GM12878 (cell line): ENCODE data around the gene RPS6KL1. TPM values are rescaled to one million over a fixed set of nuclear protein-coding genes. Genes with fewer than 3 reads are reported as not detected.

Experiments used
- ATAC-seq: fragments of 200-7000 bp; cut with Tn5 transposase; 3 replicates; pipeline ENCODE4 v1.9.1; 2020; ENCODE audit warnings: mild to moderate bottlenecking, moderate library complexity
- BruUV-seq: library from RNA; stranded (reverse); fragments of 400-500 nt; replicated peaks from 2 replicates; lab custom pipeline; 2021; lab: Mats Ljungman, UMichigan
- CTCF ChIA-PET: fragments of 300-600 bp; sonication (Branson Sonifier 250); formaldehyde crosslinking; extraction: SDS; loops from one replicate; lab custom pipeline; 2021; ENCODE audit warnings: inconsistent platforms; lab: Yijun Ruan, JAX
- POLR2A ChIA-PET: fragments of 350-600 bp; formaldehyde crosslinking; extraction: SDS; loops from one replicate; lab custom pipeline; 2021; ENCODE audit warnings: inconsistent platforms; lab: Charles Lee
- RAD21 ChIA-PET: fragments of 300-600 bp; sonication (Branson Sonifier 250); formaldehyde crosslinking; loops from one replicate; lab custom pipeline; 2023; ENCODE audit warnings: antibody characterized with exemption; ENCODE audit not compliant: unreplicated experiment; lab: Charles Lee
- SMC1A ChIA-PET: fragments of 300-600 bp; sonication (Branson Sonifier 250); formaldehyde crosslinking; loops from one replicate; lab custom pipeline; 2023; ENCODE audit not compliant: unreplicated experiment, uncharacterized antibody; lab: Charles Lee
- DNase-seq: peaks from one replicate; pipeline ENCODE4 v3.0.0-alpha.2; 2011; ENCODE audit warnings: low read depth, low spot score
- FAIRE-seq: peaks from 3 replicates; lab custom pipeline; 2011; peaks lifted over from hg19 to GRCh38; lab: Jason Lieb, UNC
- H2AFZ ChIP-seq: 2 replicates; pipeline ENCODE4 v1.6.0; 2011; ENCODE audit warnings: low read depth, low read length, control low read depth; ENCODE audit not compliant: control insufficient read depth
- H3K27ac ChIP-seq: 2 replicates; pipeline ENCODE4 v1.5.1; 2011; ENCODE audit warnings: control low read depth; ENCODE audit not compliant: control insufficient read depth, insufficient read depth
- H3K27me3 ChIP-seq, 2 experiments: replicated peaks in 1 of 2; 2 replicates each; pipeline versions ENCODE4 v1.6.0 to v1.6.1; 2011; ENCODE audit warnings: low read length in 1 of 2; ENCODE audit not compliant: control insufficient read depth in 2 of 2, insufficient read depth in 2 of 2
- H3K36me3 ChIP-seq, 2 experiments: 2 replicates each; pipeline ENCODE4 v1.5.1; 2011; ENCODE audit warnings: low read length in 1 of 2; ENCODE audit not compliant: control insufficient read depth in 2 of 2, insufficient read depth in 2 of 2
- H3K4me1 ChIP-seq: 2 replicates; pipeline ENCODE4 v1.6.1; 2011; ENCODE audit warnings: mild to moderate bottlenecking, low read length, moderate library complexity, mixed read lengths; ENCODE audit not compliant: control insufficient read depth, insufficient read depth
- H3K4me2 ChIP-seq: 2 replicates; pipeline ENCODE4 v1.6.0; 2011; ENCODE audit warnings: control low read depth; ENCODE audit not compliant: control insufficient read depth, insufficient read depth
- H3K4me3 ChIP-seq: fragments of 200-600 bp; sonication (generic); 2 replicates; pipeline ENCODE4 v1.5.1; 2016
- H3K79me2 ChIP-seq: 2 replicates; pipeline ENCODE4 v1.6.0; 2011; ENCODE audit warnings: low read length; ENCODE audit not compliant: control insufficient read depth, insufficient read depth
- H3K9ac ChIP-seq: 2 replicates; pipeline ENCODE4 v1.8.0; 2011; ENCODE audit warnings: low read length, control low read depth, mixed read lengths; ENCODE audit not compliant: control insufficient read depth, insufficient read depth
- H3K9me3 ChIP-seq: replicated peaks from 3 replicates; pipeline ENCODE4 v1.5.1; 2011; ENCODE audit warnings: mild to moderate bottlenecking, low read length; ENCODE audit not compliant: control insufficient read depth, insufficient read depth
- H4K20me1 ChIP-seq: 2 replicates; pipeline ENCODE4 v1.6.0; 2011; ENCODE audit not compliant: control insufficient read depth, insufficient read depth
- CHD4 ChIP-seq: fragments of 200-600 bp; sonication (generic); IDR thresholded peaks from 2 replicates; pipeline ENCODE4 v1.6.1; 2016; ENCODE audit warnings: mild to moderate bottlenecking
- MEF2A ChIP-seq: IDR thresholded peaks from 2 replicates; pipeline ENCODE4 v1.6.1; 2011; ENCODE audit warnings: low read depth, mild to moderate bottlenecking, low read length, moderate library complexity; ENCODE audit not compliant: insufficient read depth
- NFXL1 ChIP-seq: fragments of 450-650 bp; IDR thresholded peaks from 2 replicates; pipeline ENCODE4 v1.6.1; 2017; ENCODE audit warnings: antibody characterized with exemption, mild to moderate bottlenecking, borderline replicate concordance
- NR2C2 ChIP-seq: IDR thresholded peaks from 2 replicates; pipeline ENCODE4 v1.6.1; 2011; ENCODE audit warnings: borderline replicate concordance, low read depth; ENCODE audit not compliant: control insufficient read depth, insufficient read length
- PML ChIP-seq: IDR thresholded peaks from 2 replicates; pipeline ENCODE4 v1.6.1; 2012; ENCODE audit warnings: low read length, inconsistent platforms
- RELB ChIP-seq: fragments of 450-650 bp; IDR thresholded peaks from 2 replicates; pipeline ENCODE4 v1.6.1; 2017; ENCODE audit warnings: low read depth, mild to moderate bottlenecking, moderate library complexity
- SMAD5 ChIP-seq: IDR thresholded peaks from 2 replicates; pipeline ENCODE4 v1.6.1; 2016; ENCODE audit warnings: antibody characterized with exemption, low read depth
- TBL1XR1 ChIP-seq: IDR thresholded peaks from 2 replicates; pipeline ENCODE4 v1.6.1; 2012; ENCODE audit warnings: low read depth, low read length, improper control_type of control experiment
- ZNF384 ChIP-seq: IDR thresholded peaks from 2 replicates; pipeline ENCODE4 v1.6.1; 2012; ENCODE audit warnings: low read depth, mild to moderate bottlenecking, low read length, improper control_type of control experiment, borderline replicate concordance
- WGBS: methylation state at CpG from one replicate; pipeline ENCODE4 v1.1.6; 2016; ENCODE audit warnings: low lambda C conversion rate; ENCODE audit not compliant: insufficient replicate concordance, insufficient coverage; ENCODE audit errors: missing lambda C conversion rate; 5-methylcytosine and 5-hydroxymethylcytosine counted together
- in situ Hi-C: fragments of 300-500 bp; cut with MboI; formaldehyde crosslinking; loops from 9 replicates; pipeline ENCODE4 v1.14.3; 2018; ENCODE audit warnings: mixed read lengths
- intact Hi-C: fragments of 100-400 bp; cut with micrococcal nuclease; formaldehyde crosslinking; loops from one replicate; pipeline ENCODE4 v1.14.2; 2022; ENCODE audit not compliant: unreplicated experiment
- polyA plus RNA-seq, 11 experiments: library from polyadenylated mRNA; depleted of rRNA in 4 of 11; unstranded in 6 of 11; stranded (reverse) in 5 of 11; fragments of >200 nt; fragmentation: Nextera tagmentation in 4 of 11; fragmentation: Illumina TruSeq in 1 of 11; extraction: Ambion mirVana in 4 of 11; extraction: Trizol in 1 of 11; gene quantifications; 1 replicate in 1 of 11; 2 replicates in 10 of 11; pipeline versions ENCODE4 v1.2.1 to v1.2.3, GENCODE V29; 2011 to 2016; ENCODE audit warnings: inconsistent platforms in 2 of 11, missing spikeins in 2 of 11, low read depth in 1 of 11
- total RNA-seq, 4 experiments: library from RNA; depleted of rRNA in 3 of 4; stranded (reverse); fragments of >200 nt in 3 of 4; fragmentation: Illumina TruSeq in 1 of 4; extraction: Trizol in 1 of 4; gene quantifications; 2 replicates each; pipeline versions ENCODE4 v1.2.1 to v1.2.3, GENCODE V29; 2013 to 2021
- TF ChIP-seq, protein P1 (sequence below): fragments of 450-650 bp; IDR thresholded peaks from 2 replicates; pipeline ENCODE4 v1.6.1; 2016; ENCODE audit warnings: mild to moderate bottlenecking, moderate library complexity, borderline replicate concordance

Gene RPS6KL1
- total and polyA plus RNA-seq, 10 of the 15 experiments (the other 5 are each of a cell fraction or from before 2014, with no cell fraction given) = 0.04 to 4.2 (median 2.0) TPM

DNA sequence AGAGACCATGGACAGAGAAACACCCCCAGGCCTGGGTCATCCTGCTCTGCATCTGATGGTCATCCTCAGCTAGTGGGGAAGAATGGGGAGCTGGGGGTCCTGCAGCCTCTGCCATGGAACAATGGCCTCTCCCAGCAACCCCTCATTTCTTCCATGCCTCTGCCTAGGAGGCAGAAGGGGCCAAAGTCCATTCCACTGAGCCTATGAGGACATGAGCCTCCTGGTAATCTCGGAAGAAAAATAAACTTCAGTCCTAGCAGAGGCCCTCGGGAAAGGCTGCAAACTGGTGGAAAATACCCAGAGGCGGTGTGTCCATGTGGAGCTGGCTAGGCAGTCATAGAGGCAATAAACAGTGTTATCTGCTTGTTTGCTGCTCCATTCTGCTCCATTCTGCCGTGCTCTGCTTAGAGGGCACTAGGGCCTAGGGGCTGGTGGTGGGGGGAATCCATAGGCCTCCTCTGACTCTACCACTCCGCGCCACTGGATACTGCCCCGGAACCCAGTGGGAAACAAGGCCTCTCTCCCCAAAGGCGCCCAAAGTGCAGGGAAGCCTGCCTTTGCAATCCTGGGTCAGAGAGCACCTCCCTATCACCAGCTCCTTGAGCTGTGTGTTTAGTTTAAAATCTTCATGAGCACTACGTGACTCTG, 27.9 kb upstream of the RPS6KL1 start (continued):
- TF ChIP-seq NR2C2 = no peak
- no peak for TF ChIP-seq MEF2A
- TF ChIP-seq ZNF384 = no peak
- no peak for TF ChIP-seq CHD4
- TF ChIP-seq, protein P1, sequence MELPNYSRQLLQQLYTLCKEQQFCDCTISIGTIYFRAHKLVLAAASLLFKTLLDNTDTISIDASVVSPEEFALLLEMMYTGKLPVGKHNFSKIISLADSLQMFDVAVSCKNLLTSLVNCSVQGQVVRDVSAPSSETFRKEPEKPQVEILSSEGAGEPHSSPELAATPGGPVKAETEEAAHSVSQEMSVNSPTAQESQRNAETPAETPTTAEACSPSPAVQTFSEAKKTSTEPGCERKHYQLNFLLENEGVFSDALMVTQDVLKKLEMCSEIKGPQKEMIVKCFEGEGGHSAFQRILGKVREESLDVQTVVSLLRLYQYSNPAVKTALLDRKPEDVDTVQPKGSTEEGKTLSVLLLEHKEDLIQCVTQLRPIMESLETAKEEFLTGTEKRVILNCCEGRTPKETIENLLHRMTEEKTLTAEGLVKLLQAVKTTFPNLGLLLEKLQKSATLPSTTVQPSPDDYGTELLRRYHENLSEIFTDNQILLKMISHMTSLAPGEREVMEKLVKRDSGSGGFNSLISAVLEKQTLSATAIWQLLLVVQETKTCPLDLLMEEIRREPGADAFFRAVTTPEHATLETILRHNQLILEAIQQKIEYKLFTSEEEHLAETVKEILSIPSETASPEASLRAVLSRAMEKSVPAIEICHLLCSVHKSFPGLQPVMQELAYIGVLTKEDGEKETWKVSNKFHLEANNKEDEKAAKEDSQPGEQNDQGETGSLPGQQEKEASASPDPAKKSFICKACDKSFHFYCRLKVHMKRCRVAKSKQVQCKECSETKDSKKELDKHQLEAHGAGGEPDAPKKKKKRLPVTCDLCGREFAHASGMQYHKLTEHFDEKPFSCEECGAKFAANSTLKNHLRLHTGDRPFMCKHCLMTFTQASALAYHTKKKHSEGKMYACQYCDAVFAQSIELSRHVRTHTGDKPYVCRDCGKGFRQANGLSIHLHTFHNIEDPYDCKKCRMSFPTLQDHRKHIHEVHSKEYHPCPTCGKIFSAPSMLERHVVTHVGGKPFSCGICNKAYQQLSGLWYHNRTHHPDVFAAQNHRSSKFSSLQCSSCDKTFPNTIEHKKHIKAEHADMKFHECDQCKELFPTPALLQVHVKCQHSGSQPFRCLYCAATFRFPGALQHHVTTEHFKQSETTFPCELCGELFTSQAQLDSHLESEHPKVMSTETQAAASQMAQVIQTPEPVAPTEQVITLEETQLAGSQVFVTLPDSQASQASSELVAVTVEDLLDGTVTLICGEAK = no peak

DNA sequence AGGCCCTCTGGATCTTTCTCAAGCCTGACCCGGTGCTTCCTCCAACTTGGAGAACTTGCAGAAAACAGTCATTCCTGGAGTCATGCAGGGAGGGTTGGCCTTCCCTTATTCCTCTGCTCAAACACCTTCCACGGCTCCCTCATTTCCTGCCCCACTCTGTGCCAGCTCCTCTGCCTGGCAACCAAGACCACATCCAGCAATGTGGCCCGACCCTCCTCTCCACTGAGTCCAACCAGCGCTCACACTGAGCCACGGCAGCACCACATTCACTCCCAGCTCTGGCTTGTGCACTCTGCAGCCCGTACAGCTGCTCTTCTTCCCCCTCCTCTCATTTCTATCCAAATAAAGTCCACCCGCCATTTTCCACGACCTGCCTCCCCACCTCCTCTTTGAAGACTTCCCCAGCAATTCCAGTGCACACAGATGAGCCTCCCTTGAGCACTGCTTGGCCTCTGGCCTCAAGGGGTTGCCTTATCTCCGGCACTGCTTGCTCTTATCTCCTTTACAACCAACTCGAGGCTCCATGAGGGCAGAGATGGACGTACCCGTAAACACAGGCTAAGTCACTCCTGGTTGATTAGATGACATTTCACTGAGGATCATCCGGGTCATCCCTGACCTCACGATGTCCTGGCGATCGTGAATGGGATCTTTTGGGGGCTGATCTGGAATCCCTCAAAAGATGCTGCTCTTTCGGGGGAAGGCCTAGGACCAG, 27.0 kb upstream of the RPS6KL1 start:
- RAD21 ChIA-PET = interaction anchor here (0.7 to 2.5 kb wide), 3 partner anchors 12 to 138 kb away, joined by 3 to 5 read pairs (median 3); no protein-coding TSS in a partner anchor
- intact Hi-C loops = loop anchor here (10.0 kb wide), 1 partner anchor 355 kb away; no protein-coding TSS in a partner anchor
- CTCF ChIA-PET = interaction anchor here (1.1 to 9.1 kb wide), 3 partner anchors 39 to 139 kb away, joined by 3 to 129 read pairs (median 5); no protein-coding TSS in a partner anchor
- in situ Hi-C loops = no loop called here
- 48% methylated on average over 17 of the region's 17 CpGs for WGBS
- no peak overlapping the region for H3K9ac ChIP-seq
- no peaks in the 10 kb centered on the region for H3K79me2 ChIP-seq
- no peak overlapping the region for H3K4me3 ChIP-seq
- DNase-seq (no peak), ATAC-seq (no peak), FAIRE-seq (no peak)
- no peaks in the 10 kb centered on the region; a peak in 2 of 4 replicates for H3K27me3 ChIP-seq
- SMC1A ChIA-PET = interaction anchor here (1.5 to 6.1 kb wide), 2 partner anchors 11 to 138 kb away, joined by 4 to 32 read pairs; no protein-coding TSS in a partner anchor
- no peak overlapping the region for H2AFZ ChIP-seq
- no peak overlapping the region for H3K4me2 ChIP-seq
- POLR2A ChIA-PET = no interaction called here
- no peaks in the 10 kb centered on the region for H4K20me1 ChIP-seq
- no peaks in the 10 kb centered on the region for H3K9me3 ChIP-seq
- H3K4me1 ChIP-seq = peaks cover 4% of the 10 kb centered on the region
- no peak overlapping the region for H3K27ac ChIP-seq
- BruUV-seq = no TSS peak
- H3K36me3 ChIP-seq = no peaks in the 10 kb centered on the region
- no peak for TF ChIP-seq SMAD5
- TF ChIP-seq TBL1XR1 = no peak
- TF ChIP-seq RELB = no peak
- no peak for TF ChIP-seq NFXL1
- TF ChIP-seq PML = no peak
